Skeletal muscle cell (primary cell): ENCODE results near the gene MGAT4A.
"Not testable (repeated sequence)": the region's sequence is repeated elsewhere in the genome, so short reads cannot be mapped to it uniquely, and the experiment has no call there.

Experiments used
- DNase-seq: peaks from one replicate; pipeline ENCODE4 v3.0.0-alpha.2; 2010; ENCODE audit warnings: low read depth
- H3K4me3 ChIP-seq: 2 replicates; pipeline ENCODE4 v1.5.1; 2011; ENCODE audit warnings: low read depth, mild to moderate bottlenecking, control low read depth, low read length, moderate library complexity

The MGAT4A gene

DNA sequence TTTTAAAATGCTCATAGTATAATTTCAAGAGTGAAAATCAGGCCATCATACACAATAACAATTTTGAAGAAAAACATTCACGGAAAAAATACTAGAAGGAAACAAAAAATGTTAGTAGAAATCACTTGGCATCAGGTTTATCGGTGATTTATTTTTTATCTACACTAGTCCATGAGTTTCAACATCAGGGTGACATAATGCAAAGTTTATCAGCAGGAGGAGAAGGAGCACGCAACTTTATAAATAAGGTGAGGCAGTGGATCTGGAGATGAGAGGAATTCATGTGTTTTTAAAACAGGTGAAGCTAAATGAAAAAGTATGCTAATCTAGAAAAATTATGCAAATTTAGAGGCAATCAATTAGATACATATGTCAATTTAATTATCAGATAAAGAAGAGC is 54.2 kb downstream of the MGAT4A start:
- no peak overlapping the region for H3K4me3 ChIP-seq
- DNase-seq, result no peak

DNA sequence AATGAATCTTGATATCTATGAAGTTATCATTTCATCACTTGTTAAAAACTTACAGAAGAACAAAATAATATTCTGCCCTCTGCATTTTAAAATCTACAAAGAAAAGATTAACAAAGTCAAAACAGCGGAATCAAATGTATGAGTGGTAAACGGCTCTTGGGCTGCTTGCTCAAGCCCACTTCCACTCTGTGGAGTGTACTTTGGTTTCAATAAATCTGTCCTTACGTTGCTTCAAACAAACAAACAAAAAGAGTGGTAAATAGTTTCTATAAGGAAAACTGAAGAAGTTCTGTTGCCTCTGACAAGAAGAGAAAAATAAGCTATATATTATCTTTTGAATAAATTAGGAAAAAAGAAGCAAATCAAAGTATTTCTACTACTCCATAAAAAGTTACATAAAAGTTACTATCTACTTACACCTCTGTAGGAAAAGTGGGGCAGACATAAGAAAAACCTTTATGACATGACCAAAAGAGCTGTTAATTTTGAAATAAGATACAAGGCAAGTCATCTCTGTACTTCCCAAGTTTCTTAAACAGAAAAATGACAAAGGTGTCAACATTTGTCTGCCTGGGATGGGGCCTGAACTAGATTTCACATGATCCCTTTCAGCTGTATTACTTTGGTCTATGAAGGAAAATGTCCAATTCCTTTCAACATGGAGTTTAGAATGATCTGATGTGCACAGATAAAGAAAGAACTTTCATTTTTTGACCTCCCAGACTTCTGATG is 56.5 kb downstream of the MGAT4A start:
- DNase-seq, result no peak
- H3K4me3 ChIP-seq, result no peak overlapping the region

DNA sequence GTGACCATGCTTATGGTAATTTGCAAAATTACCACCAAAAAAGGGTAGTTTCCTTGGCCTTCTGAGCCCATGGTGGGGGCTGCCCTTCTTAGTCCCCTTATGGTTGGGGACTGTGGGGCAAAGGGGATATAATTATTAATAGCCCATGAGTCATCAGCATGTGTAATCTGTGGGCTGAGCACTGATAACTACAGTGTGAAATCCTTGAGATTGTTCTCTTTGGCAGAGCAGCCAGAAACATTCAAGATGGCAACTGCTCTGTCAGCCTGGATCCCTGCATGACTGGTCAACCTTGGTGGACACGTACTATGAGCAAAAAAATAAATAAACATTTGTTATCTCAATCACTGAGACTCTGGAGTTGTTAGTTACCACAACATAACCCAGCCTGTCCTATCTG is 61.3 kb downstream of the MGAT4A start:
- no peak for DNase-seq
- no peak overlapping the region for H3K4me3 ChIP-seq

DNA sequence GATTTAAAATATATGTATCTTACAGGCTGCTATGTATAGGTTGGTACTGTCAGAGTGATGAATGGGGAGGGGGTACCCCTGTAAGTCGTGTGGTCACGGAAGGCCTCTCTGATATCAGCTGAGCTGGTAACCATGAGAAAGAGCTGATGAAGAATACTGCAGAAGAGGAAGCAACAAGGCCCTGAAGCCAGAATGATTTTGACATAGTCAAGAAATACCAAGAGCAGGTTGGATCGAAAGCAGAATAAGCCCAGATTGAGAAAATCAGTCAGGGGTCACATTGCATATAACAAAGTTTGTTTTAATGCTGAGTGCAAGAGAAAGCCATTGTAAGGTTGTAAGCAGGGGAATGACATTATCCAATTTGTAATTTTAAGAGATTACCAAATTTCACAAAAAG is 65.3 kb downstream of the MGAT4A start:
- H3K4me3 ChIP-seq, result no peak overlapping the region
- DNase-seq, result no peak

DNA sequence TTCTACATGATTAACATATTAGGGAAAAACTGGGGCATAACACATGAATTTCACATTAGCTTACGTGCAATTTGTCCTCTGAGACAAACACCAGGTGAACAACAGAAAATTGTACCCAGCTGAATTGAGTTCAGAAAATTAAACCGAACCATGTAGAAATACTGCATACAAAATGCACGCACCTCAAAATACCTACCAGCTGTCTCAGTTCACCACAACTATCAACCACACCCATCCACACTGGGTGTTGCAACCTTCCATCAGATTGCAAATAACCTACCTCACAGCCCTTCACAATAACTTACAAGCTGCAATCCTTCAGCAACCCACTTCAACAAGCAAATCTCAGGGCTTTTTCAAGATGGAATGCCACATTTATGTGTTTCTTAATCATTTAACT is 66.6 kb downstream of the MGAT4A start:
- H3K4me3 ChIP-seq, result no peak overlapping the region
- DNase-seq, result no peak

DNA sequence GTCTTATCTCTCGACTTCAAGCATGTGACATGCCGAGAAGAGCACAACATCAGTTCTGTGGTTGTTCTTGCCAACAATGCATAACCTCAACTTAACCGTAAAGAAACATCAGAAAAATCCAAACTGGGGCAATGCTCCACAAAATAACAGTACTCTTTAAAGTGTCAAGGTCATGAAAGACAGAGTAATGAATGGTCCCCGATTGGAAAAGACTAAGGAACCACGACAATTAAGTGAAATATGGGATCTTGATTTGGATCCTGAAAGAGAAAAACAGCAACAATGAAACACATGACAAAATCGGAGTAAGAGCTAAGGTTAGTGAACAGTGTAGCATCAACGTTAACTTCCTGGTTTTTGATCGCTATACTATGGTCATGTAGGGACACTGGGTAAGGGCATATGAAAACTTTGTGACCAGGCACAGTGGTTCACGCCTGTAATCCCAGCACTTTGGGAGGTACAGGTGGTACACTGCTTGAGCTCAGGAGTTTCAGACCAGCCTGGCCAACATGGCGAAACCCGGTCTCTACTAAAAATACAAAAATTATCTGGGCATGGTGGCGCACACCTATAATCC is 67.3 kb downstream of the MGAT4A start:
- no peak for DNase-seq
- H3K4me3 ChIP-seq, result no peak overlapping the region

DNA sequence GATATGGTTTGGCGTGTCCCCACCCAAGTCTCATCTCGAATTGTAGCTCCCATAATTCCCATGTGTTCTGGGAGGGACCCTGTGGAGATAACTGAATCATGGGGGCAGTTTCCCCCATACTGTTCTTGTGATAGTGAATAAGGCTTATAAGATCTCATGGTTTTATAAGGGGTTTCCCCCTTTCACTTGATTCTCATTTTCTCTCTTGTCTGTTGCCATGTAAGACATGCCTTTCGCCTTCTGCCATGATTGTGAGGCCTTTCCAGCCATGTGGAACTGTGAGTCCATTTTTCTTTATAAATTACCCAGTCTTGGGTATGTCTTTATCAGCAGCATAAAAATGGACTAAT is 71.5 kb downstream of the MGAT4A start:
- not testable (repeated sequence) for DNase-seq, H3K4me3 ChIP-seq

DNA sequence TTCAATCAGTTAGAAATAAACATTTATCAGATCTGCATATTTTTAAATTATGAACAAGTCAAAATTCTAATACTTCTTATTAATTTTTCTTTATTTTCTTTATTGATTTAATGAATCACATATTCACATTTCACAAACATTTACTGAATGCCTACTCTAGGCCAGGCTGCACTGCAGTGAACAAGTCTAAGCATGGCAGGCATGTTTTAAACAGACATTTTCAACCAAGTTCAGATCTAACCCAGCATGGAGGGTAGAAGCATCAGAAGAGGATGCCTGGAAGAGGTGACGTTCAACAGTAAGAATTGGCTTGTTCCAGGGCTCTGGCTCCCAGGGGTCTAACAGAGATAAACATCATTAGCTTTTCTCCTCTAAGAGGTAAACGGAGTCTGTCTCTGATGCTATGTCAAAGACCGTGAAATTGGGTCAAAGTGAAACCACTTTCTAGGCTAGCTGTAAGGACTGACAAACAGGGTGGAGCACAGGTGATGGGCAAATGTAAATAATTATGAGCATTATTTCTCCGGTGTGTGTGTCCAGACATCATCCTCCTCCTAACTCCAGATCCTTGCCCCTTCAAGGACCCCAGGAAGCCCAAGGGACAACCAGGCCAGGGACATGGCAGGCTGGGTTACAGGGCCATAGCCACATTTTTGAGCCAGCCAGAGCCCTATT is 72.0 kb downstream of the MGAT4A start:
- no peak overlapping the region for H3K4me3 ChIP-seq
- DNase-seq, result no peak

DNA sequence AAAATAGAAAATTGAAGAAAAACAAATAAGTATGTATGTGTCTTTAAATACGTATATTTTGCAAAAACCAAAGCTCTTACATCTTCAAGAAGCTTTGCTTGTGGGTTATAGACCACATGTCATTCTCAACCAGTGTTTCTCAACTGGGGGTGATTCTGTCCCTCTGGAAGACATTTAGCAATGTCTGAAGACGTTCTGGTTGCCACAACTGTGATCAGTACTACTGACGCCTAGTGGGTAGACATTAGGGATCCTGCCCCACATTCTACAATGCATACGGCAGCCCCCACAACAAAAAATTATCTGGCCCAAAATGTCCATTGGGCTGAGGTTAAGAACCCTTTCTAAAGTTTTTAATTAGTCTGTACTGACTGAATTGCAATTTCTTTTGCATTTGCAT is 74.1 kb downstream of the MGAT4A start:
- no peak for DNase-seq
- no peak overlapping the region for H3K4me3 ChIP-seq

DNA sequence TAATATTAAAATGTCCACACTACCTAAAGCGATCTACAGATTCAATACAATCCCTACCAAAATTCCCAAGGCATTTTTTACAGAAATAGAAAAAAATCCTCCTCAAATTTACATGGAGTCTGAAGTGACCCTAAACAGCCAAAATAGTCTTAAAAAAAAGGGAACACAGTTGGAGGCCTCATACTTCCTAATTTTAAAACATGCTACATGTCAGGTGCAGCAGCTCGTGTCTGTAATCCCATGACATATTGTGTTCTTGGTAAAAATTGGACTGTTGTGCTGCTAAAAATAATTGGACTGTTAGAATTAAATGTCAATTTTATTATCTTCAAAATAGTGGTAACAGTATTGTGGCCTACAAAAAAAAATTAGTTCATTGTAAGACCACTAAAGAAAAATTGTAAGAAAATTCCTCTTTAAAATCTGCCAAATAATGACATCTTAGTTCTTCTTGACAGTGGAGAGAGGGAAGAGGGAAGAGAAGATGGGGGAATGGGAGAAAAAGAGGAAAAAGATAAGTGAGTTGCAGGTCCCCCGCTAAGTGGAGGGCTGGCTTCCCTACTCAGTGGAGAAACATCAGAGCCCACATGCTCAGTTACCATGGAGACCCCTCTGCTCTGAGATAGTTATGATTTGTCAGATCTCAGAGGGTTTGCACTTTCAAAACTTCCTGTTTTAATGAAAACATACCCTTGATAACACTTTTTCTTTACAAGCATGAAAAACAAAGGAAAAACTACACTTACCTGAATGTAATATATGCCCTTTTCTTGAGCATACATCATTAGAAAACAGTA is 76.0 kb downstream of the MGAT4A start:
- no peak for DNase-seq
- no peak overlapping the region for H3K4me3 ChIP-seq

DNA sequence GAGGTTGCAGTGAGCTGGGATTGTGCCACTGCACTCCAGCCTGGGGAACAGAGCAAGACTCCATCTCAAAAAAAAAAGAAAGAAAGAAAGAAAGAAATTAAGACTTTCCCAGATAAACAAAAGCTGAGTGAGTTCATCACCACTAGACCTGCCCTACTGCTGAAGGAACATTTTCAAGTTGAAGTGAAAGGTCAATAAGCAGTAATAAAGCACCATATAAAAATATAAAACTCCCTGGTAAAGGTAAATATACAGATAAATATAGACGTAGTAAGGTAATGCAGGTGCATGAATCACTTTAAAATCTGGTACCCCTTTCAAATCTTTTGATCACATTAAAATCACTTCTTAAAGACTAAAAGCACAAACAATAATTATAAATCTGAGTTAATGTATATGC is 79.9 kb downstream of the MGAT4A start:
- DNase-seq, result no peak
- H3K4me3 ChIP-seq, result no peak overlapping the region

DNA sequence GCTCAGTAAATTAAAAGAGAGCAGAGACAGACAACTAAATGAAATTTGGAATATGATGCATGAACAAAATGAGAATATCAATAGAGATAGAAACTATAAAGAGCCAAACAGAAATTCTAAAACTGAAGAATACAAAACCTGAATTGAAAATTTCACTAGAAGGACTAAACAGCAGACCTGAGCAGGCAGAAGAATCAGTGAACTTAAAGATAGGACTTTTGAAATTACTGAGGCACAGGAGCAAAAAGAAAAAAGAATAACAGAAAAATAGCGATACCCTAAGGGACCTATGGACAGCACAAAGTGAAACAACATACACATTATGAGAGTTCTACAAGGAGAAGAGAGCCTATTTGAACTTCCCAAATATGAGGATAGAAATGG is 80.9 kb downstream of the MGAT4A start:
- no peak for DNase-seq
- H3K4me3 ChIP-seq, result no peak overlapping the region

DNA sequence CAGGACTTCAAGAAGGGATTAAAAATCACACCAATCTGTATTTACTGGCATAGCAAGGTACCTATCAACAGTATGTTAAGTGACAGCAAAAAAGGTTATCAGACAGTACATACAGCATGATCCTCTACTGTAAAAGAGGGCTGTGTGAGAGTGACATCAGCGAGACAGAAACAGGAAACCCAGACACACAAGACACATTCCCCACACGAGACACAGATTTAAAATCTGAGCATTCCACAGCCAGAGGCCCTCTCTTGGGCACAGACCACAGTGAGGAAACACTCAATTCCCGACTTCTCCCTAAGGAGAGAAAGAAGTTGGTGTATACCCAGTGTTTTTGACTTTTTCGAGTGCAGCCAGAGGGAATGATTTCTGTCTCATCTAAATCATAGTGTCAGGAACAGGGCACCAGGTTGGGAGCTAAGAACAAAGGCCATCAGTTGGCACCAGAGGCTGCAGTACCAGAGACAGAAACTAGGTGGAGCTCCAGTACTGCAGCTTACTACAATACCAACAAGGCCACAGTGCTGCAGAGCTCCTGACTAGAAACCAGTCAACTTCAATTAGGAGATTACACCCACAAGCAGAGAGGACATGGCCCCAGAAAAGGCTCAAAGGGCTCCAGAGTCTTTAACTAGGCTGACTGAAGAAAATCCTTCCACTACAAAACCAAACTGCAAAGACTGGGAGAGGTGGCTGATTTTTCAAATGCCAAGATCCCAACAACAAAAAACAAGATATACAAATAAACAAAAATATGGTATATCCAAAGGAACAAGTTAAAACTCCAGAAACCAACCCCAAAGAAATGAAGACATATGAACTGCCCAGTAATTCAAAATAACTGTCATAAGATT is 81.6 kb downstream of the MGAT4A start:
- no peak overlapping the region for H3K4me3 ChIP-seq
- DNase-seq, result peak; percentile 41

DNA sequence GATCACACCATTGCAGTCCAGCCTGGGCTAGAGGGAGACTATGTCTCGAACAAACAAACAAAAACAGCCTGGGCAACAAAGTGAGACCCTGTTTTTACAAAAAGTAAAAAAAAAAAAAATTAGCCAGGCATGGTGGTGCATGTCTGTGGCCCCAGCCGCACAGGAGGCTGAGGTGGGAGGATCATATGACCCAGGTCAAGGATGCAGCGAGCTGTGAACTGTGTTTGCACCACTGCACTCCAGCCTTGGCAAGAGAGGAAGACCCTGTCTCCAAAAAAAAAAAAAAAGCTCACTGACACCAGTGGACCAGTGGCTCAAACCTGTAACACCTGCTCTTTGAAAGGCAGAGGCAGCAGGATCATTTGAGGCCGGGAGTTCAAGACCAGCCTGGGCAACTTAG is 82.5 kb downstream of the MGAT4A start:
- DNase-seq, result no peak
- H3K4me3 ChIP-seq, result no peak overlapping the region

DNA sequence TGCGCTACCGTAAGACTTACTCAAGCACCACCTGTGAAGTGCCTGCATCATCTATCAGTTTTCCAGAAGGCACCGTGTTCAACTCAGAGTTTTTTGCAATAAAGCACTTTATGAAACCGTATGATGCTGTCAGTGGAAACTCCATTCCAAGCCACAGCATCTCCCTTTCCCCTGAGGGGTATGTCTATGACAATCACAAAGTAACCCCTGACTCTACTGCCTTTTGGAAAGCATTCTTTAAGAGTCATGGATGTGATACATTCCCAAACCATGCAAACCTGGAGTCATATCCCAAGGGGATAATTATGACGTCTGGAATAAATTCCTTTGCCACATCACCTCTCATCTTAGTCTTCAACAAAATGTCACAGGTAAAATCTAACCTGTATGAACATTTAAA is 83.3 kb downstream of the MGAT4A start:
- DNase-seq, result no peak
- H3K4me3 ChIP-seq, result no peak overlapping the region

DNA sequence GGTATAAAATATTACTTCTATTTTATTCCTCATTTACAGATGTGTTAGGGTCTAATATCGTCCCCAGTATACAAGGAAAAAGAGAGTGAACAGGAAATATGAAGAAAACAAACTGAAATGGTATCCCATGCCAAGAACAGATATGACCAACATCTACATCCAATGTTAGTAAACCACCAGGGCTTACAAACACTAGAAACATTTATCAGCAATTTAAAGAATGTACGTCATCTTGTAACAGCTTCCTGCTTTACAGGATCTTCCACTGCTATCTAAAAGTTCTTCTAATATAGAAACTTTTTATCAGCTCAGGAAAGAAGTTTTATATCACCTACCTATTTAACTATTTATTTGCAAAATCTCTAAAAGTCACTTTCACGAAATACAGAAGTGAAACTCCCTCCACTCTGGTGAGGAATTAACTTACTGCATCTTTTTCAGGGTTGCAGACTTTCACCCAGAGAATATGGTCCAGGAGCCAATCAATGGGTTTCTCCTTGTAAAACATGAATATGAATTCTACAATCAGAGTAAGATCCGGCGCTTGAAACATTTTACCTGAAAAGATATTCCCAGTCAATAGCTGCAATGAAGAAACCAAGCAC is 87.3 kb downstream of the MGAT4A start:
- DNase-seq, result no peak
- H3K4me3 ChIP-seq, result no peak overlapping the region

DNA sequence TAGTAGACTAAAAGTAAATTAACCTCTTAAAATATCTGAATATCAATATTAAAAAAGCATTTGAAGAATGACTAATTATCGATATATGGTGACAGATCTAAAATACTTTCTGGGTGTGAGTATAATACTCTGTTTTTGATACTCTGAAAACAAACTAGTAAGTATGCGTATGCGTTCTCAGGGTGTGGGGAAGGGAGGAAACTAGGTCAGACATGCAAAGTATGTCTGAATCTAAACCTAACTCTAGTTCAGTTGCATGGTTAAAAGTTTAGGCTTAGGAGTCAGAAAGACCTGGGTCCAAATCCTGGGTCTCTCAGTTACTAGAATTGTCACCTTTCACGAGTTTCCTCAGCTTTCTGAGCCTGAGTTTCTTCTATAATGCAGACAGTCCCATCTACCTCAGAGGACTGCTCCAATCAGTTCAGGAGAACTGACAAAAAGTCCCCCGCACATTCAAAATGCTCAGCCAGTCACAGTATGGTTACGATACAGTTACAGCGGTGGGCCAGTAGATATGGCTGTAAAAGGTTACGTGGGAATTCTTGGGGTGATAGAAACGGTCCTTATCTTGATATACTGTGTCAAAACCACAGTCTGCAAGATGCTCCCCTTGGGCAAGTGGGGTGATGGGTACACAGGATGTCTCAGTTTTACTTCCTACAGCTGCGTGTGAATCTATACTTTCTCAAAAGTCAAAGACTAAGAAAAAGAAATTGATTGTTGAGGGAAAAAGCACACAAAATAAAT is 93.4 kb downstream of the MGAT4A start:
- DNase-seq, result no peak

DNA sequence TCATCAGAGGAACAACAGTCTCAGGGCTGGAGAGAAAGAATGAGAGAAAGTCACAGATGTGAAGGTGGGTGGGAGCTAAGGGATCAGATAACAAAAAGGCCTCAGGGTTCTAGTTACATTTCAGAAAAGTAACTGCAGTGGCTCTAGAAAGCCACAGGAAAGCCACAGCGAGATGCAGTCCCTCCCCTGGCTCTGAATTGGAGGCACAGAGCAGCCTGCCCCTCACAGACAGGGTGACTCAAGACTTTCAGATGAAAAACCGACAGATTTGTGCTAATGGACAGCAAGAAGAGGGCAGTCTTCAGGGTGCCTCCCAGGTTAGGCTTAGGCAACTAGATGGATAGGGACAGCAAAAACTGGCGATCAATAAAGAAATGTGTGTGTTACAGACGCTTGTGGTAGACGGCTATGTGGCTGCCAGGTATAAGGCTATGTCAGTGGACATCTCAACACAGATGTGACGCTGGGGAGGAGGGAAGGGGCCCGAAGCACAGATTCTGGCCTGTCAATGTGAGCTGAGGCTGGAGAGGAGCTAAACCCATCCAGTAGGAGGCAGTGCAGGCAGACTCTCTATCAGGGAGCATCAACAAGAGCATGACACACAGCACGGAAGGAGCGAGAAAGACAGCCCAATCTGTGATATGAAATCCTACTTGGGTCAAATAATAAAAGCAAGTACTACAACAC is 96.4 kb downstream of the MGAT4A start:
- DNase-seq, result no peak

More for the DNA sequence above, 93.4 kb downstream of the MGAT4A start:
- no peak overlapping the region for H3K4me3 ChIP-seq

More for the DNA sequence above, 96.4 kb downstream of the MGAT4A start:
- H3K4me3 ChIP-seq, result no peak overlapping the region
